ENCODE data around the gene SNX25. TPM values are rescaled to one million over a fixed set of nuclear protein-coding genes. Genes with fewer than 3 reads are reported as not detected.
"Not testable (repeated sequence)": the region's sequence is repeated elsewhere in the genome, so short reads cannot be mapped to it uniquely, and the experiment has no call there.

The SNX25 gene
- total RNA-seq, 4 donors from 2014 or later = 5.5 to 18.9 (median 7.5) TPM

DNA sequence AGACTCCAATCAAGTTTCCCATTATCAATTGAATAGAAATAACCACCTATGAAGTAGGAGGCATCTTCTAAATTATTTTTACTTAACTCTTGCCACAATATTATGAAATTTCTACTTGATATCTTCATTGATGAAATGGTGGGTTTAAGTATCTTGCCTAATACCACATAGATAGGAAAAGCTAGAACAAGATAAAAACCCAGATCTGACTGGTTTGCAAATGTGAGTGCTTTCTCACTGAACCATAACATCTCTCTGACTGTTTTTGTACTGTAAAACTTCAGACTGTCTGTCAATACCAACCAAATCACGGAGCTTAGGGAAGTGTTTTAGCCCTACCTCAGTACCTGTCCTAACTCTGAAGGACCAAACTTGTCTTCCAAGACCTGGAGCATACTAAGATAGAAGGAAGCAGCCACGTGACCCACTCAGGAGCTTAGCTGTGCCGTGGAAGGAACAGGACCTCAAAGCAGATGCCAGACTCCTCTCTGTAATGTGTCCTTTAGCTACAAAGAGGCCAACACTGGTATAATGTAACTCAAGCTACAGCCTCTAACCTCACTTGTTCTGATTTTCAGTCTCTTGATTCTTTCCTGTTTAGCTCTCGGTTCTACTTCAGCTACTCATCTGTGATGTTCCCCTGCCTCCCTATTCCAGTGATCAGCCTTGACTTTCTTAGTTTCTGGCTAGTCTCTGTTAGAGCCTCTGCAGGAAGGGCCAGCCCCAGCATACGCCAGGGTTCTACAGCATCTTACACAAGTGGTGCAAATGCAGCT is 101.9 kb downstream of the SNX25 start:
- Histone ChIP-seq H3K9me3 (no peaks in the 10 kb centered on the region), H3K4me1 (peaks cover 0 to 11% (median 0%) of the 10 kb centered on the region in 3 donors), H3K4me3 (no peak overlapping the region), H3K27me3 (no peaks in the 10 kb centered on the region), H3K27ac (no peak overlapping the region), H3K36me3 (peaks cover 0 to 54% (median 5%) of the 10 kb centered on the region in 3 donors)
- intact Hi-C loops (cut with DNase I) = no loop called here
- no peak for DNase-seq
- TF ChIP-seq, protein P1, sequence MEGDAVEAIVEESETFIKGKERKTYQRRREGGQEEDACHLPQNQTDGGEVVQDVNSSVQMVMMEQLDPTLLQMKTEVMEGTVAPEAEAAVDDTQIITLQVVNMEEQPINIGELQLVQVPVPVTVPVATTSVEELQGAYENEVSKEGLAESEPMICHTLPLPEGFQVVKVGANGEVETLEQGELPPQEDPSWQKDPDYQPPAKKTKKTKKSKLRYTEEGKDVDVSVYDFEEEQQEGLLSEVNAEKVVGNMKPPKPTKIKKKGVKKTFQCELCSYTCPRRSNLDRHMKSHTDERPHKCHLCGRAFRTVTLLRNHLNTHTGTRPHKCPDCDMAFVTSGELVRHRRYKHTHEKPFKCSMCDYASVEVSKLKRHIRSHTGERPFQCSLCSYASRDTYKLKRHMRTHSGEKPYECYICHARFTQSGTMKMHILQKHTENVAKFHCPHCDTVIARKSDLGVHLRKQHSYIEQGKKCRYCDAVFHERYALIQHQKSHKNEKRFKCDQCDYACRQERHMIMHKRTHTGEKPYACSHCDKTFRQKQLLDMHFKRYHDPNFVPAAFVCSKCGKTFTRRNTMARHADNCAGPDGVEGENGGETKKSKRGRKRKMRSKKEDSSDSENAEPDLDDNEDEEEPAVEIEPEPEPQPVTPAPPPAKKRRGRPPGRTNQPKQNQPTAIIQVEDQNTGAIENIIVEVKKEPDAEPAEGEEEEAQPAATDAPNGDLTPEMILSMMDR (IDR thresholded peaks at IDR 0.05) = no peak
- TF ChIP-seq POLR2A (IDR thresholded peaks at IDR 0.05) = no peak
- 78 to 96% methylated on average over 5 of the region's 5 CpGs for WGBS, 2 donors

DNA sequence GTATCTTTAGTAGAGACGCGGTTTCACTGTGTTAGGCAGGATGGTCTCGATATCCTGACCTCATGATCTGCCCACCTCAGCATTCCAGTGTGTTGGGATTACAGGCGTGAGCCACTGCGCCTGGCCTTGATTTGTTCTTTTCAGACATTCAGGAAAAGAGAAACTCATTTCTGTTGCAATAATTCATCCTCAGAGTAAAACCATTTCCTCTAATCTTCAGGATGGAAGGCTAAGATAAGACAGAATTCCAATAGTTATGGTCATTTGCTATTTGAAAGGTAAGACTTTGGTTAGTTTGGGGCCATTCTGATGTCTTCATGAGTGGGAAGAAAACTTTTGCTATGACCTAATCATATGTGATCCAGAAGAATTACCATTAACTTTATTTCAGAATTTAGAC is 103.3 kb downstream of the SNX25 start:
- 98% methylated on average over 5 of the region's 5 CpGs for WGBS, 2 donors
- no peak for DNase-seq
- intact Hi-C loops (cut with DNase I) = no loop called here
- Histone ChIP-seq H3K4me1 (no peaks in the 10 kb centered on the region), H3K9me3 (no peaks in the 10 kb centered on the region), H3K4me3 (no peak overlapping the region), H3K27me3 (no peaks in the 10 kb centered on the region), H3K27ac (no peak overlapping the region), H3K36me3 (peaks cover 0 to 60% (median 5%) of the 10 kb centered on the region in 3 donors)
- TF ChIP-seq POLR2A (IDR thresholded peaks at IDR 0.05) = no peak
- TF ChIP-seq, protein P1 (IDR thresholded peaks at IDR 0.05) = no peak

DNA sequence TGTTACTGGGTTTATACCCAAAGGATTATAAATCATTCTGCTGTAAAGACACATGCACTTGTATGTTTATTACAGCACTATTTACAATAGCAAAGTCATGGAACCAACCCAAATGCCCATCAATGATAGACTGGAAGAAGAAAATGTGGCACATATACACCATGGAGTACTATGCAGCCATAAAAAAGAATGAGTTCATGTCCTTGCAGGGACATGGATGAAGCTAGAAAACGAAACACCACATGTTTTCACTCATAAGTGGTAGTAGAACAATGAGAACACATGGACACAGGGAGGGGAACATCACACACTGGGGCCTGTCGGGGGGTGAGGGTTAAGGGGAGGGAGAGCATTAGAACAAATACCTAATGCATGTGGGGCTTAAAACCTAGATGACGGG is 108.1 kb downstream of the SNX25 start:
- intact Hi-C loops (cut with DNase I); H3K4me1 ChIP-seq; H3K4me3 ChIP-seq; H3K27me3 ChIP-seq; H3K27ac ChIP-seq; H3K9me3 ChIP-seq; DNase-seq: not testable (repeated sequence)
- peaks cover 0 to 59% (median 0%) of the 10 kb centered on the region in 3 donors for H3K36me3 ChIP-seq
- WGBS, 2 donors = 70 to 100% methylated on average over 3 of the region's 3 CpGs

DNA sequence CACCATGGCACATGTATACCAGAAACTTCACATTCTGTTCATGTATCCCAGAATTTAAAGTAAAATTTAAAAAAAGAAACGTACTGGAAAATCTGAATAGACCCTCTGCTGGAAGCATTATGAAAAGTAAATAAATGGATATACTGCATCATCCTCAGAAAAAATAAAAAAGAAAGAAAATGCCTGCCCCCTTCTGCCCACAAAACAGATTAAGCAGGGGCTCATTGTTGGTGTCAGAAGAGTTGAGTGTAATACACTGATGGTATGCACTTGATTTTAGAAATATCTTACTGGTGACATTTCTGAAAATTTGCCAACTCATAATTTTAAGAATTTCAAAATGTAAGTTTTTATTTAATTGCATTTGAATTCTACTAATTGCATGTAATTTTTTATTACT is 108.5 kb downstream of the SNX25 start:
- Histone ChIP-seq H3K4me1 (peaks cover 0 to 4% (median 0%) of the 10 kb centered on the region in 3 donors), H3K27me3 (no peaks in the 10 kb centered on the region), H3K36me3 (peaks cover 0 to 55% (median 0%) of the 10 kb centered on the region in 3 donors), H3K9me3 (no peaks in the 10 kb centered on the region), H3K27ac (no peak overlapping the region), H3K4me3 (no peak overlapping the region)
- 86 to 93% methylated on average over 1 of the region's 1 CpG for WGBS, 2 donors
- TF ChIP-seq POLR2A (IDR thresholded peaks at IDR 0.05) = no peak
- TF ChIP-seq, protein P1 (IDR thresholded peaks at IDR 0.05) = no peak
- DNase-seq = no peak
- intact Hi-C loops (cut with DNase I) = no loop called here

DNA sequence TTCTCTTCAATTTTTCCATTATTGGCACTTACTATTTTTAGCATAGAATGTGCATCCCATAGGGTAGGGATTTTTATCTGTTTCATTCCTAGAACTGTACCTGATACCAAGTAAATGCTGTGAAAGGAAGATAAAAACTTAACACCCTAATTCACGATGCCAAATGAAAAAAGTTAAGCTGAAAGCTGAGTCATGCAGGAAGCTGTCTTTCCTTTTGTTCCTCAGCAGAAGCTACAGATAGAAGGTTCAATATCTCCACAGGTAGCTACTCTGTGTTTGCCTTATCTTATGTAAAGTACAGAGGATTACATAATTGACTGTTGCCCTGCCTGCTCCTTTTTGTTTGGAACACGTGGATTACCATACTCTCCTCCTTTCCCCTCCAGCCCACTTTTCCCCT is 109.3 kb downstream of the SNX25 start:
- Histone ChIP-seq H3K36me3 (peaks cover 0 to 49% (median 0%) of the 10 kb centered on the region in 3 donors), H3K27ac (no peak overlapping the region), H3K9me3 (no peaks in the 10 kb centered on the region), H3K27me3 (no peaks in the 10 kb centered on the region), H3K4me1 (peaks cover 0 to 4% (median 0%) of the 10 kb centered on the region in 3 donors), H3K4me3 (no peak overlapping the region)
- WGBS, 2 donors = 6 to 32% methylated on average over 2 of the region's 2 CpGs
- no peak for DNase-seq
- TF ChIP-seq, protein P1 (IDR thresholded peaks at IDR 0.05) = no peak
- no peak for TF ChIP-seq POLR2A (IDR thresholded peaks at IDR 0.05)
- intact Hi-C loops (cut with DNase I) = no loop called here

Data from esophagus squamous epithelium (tissue), 5 donors.